Measurements from ENCODE around the gene WWOX.

DNA sequence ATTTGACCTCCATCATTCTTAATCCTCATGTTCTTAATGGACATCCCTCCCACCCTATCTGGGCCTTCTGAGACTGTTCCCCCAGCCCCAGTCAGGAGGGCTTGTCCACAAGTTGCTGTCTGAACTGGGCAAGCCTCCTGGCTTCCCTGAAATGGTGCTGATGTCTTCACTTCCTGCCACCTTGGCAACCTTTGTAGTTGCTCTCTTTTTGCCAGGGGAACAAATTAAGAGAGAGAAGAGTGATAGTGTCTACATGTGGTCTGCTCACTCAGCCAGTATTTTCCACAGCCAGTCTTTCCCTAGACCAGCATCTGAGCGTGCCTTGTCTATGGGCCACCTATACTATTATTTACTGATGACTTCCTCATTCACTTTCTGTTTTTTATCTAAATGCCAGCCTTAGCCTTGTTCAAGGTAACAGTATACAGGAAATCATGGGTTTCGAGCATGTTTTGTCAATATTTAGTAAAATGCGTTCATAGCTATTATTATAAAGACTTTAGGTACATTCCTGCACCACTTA lies 791.0 kb downstream of the WWOX start:
- no peak for TF ChIP-seq BHLHE40 (IDR thresholded peaks at IDR 0.05; ENCODE audit: low read depth, low read length)
- TF ChIP-seq RCOR1 (IDR thresholded peaks at IDR 0.05; ENCODE audit: insufficient replicate concordance, low read length) = no peak
- TF ChIP-seq POLR2A (IDR thresholded peaks at IDR 0.05; ENCODE audit: low read depth, low read length) = no peak
- TF ChIP-seq CTCF (conservative IDR thresholded peaks at IDR 0.05; ENCODE audit: low read depth, low read length) = no peak
